HTR-8/SVneo (cell line): ENCODE data around the gene TSC22D4.
"Not testable (repeated sequence)": the region's sequence is repeated elsewhere in the genome, so short reads cannot be mapped to it uniquely, and the experiment has no call there.

Experiments
- DNase-seq: peaks from one replicate; pipeline ENCODE4 v3.0.0; 2011; ENCODE audit warnings: low spot score, mixed read lengths; ENCODE audit not compliant: insufficient read length
- FAIRE-seq: peaks from 2 replicates; lab custom pipeline; 2011; peaks lifted over from hg19 to GRCh38; lab: Jason Lieb, UNC

TSC22D4 gene

GRCh38 chr7:100478958-100479660 is at the start of gene TSC22D4:
Gene TSC22D4 (minus strand): TSS chr7:100479214. CDS start chr7:100478038, 1,176 bp downstream.
- no peak for FAIRE-seq
- peak; percentile 83 for DNase-seq

GRCh38 chr7:100528108-100528866 is 49.3 kb upstream of the TSC22D4 start:
- FAIRE-seq, DNase-seq: not testable (repeated sequence)

GRCh38 chr7:100523192-100523591 is 44.2 kb upstream of the TSC22D4 start:
- not testable (repeated sequence) for DNase-seq, FAIRE-seq

- not testable (repeated sequence) for DNase-seq, FAIRE-seq
Observed at GRCh38 chr7:100521909-100522593, 43.0 kb upstream of the TSC22D4 start.

- FAIRE-seq (no peak), DNase-seq (no peak)
Observed at GRCh38 chr7:100521076-100521475, 42.1 kb upstream of the TSC22D4 start.

GRCh38 chr7:100520138-100520537 is 41.1 kb upstream of the TSC22D4 start:
- no peak for DNase-seq
- FAIRE-seq = no peak

GRCh38 chr7:100519580-100519979 is 40.6 kb upstream of the TSC22D4 start:
- no peak for DNase-seq
- no peak for FAIRE-seq

- FAIRE-seq = no peak
- no peak for DNase-seq
Observed at GRCh38 chr7:100517305-100517704, 38.3 kb upstream of the TSC22D4 start.

GRCh38 chr7:100516135-100516812 is 37.3 kb upstream of the TSC22D4 start:
- DNase-seq = peak; percentile 41
- FAIRE-seq = no peak

- FAIRE-seq = no peak
Observed at GRCh38 chr7:100515072-100515532, 36.1 kb upstream of the TSC22D4 start.

GRCh38 chr7:100513212-100513810 is 34.3 kb upstream of the TSC22D4 start:
- FAIRE-seq (no peak), DNase-seq (no peak)

More at GRCh38 chr7:100515072-100515532, 36.1 kb upstream of the TSC22D4 start:
- DNase-seq = peak; percentile 54

- no peak for DNase-seq
- no peak for FAIRE-seq
Observed at GRCh38 chr7:100510437-100511239, 31.6 kb upstream of the TSC22D4 start.

- no peak for FAIRE-seq
- DNase-seq = no peak
Observed at GRCh38 chr7:100509231-100509630, 30.2 kb upstream of the TSC22D4 start.

- DNase-seq = no peak
- no peak for FAIRE-seq
Observed at GRCh38 chr7:100506356-100506923, 27.4 kb upstream of the TSC22D4 start.

GRCh38 chr7:100504887-100505611 is 26.0 kb upstream of the TSC22D4 start:
- FAIRE-seq (no peak), DNase-seq (no peak)

- FAIRE-seq, DNase-seq: not testable (repeated sequence)
Observed at GRCh38 chr7:100504031-100504430, 25.0 kb upstream of the TSC22D4 start.

GRCh38 chr7:100500743-100501142 is 21.7 kb upstream of the TSC22D4 start:
- not testable (repeated sequence) for FAIRE-seq, DNase-seq

- DNase-seq = no peak
- FAIRE-seq = no peak
Observed at GRCh38 chr7:100496509-100496908, 17.5 kb upstream of the TSC22D4 start.
